Naive thymus-derived CD4-positive, alpha-beta T cell (primary cell): ENCODE data around the gene CST6. TPM values are rescaled to one million over a fixed set of nuclear protein-coding genes. Genes with fewer than 3 reads are reported as not detected.

Experiments
- ATAC-seq: fragments of 150-1000 bp; cut with Tn5 transposase; 2 replicates; pipeline ENCODE4 v1.10.0; 2021; ENCODE audit warnings: mild to moderate bottlenecking, moderate library complexity
- CTCF ChIA-PET: fragments of 350-600 bp; sonication (Branson Sonifier 250); formaldehyde crosslinking; loops from one replicate; lab custom pipeline; 2021; ENCODE audit warnings: antibody characterized with exemption; lab: Charles Lee
- POLR2A ChIA-PET: fragments of 350-600 bp; sonication (Branson Sonifier 250); formaldehyde crosslinking; loops from one replicate; lab custom pipeline; 2021; ENCODE audit warnings: antibody characterized with exemption, inconsistent platforms; lab: Charles Lee
- DNase-seq, 9 donors: peaks; one replicate each; pipeline versions ENCODE4 v3.0.0 to v3.0.0-alpha.2; 2020 to 2022; ENCODE audit warnings: mixed read lengths in 1 of 9
- H3K27ac ChIP-seq: one replicate; pipeline ENCODE4 v1.7.0; 2013; ENCODE audit warnings: mild to moderate bottlenecking, low read depth, low read length, moderate library complexity
- H3K27me3 ChIP-seq, 2 donors: one replicate each; pipeline ENCODE4 v1.7.0; 2013; ENCODE audit warnings: low read length in 2 of 2, mild to moderate bottlenecking in 2 of 2, moderate library complexity in 2 of 2; ENCODE audit not compliant: control insufficient read depth in 2 of 2, insufficient read depth in 2 of 2
- H3K36me3 ChIP-seq, 3 experiments: 1 replicate in 2 of 3; 2 replicates in 1 of 3; pipeline ENCODE4 v1.7.0; 2013; ENCODE audit warnings: low read length in 3 of 3, mild to moderate bottlenecking in 3 of 3, moderate library complexity in 1 of 3; ENCODE audit not compliant: insufficient read depth in 3 of 3, control insufficient read depth in 2 of 3
- H3K4me1 ChIP-seq, 2 donors: one replicate each; pipeline ENCODE4 v1.7.0; 2013; ENCODE audit warnings: low read length in 2 of 2, mild to moderate bottlenecking in 2 of 2, moderate library complexity in 1 of 2; ENCODE audit not compliant: control insufficient read depth in 2 of 2, insufficient read depth in 2 of 2
- H3K4me3 ChIP-seq: 2 replicates; pipeline ENCODE4 v1.7.0; 2013; ENCODE audit warnings: mild to moderate bottlenecking, low read length
- H3K9me3 ChIP-seq, 3 experiments: 1 replicate in 2 of 3; 2 replicates in 1 of 3; pipeline ENCODE4 v1.7.0; 2013; ENCODE audit warnings: low read length in 3 of 3; ENCODE audit not compliant: control insufficient read depth in 2 of 3
- H3K27ac Mint-ChIP-seq, 9 donors: one replicate each; pipeline ENCODE4 v1.8.0; 2020 to 2022; ENCODE audit warnings: mixed read lengths in 9 of 9, mild to moderate bottlenecking in 8 of 9, moderate library complexity in 5 of 9, inconsistent platforms in 2 of 9
- H3K27me3 Mint-ChIP-seq, 5 donors: one replicate each; pipeline ENCODE4 v1.8.0; 2021 to 2022; ENCODE audit warnings: mixed read lengths in 5 of 5, mild to moderate bottlenecking in 1 of 5
- H3K36me3 Mint-ChIP-seq, 5 donors: one replicate each; pipeline ENCODE4 v1.8.0; 2020 to 2022; ENCODE audit warnings: mixed read lengths in 5 of 5, mild to moderate bottlenecking in 3 of 5, inconsistent platforms in 1 of 5
- H3K4me1 Mint-ChIP-seq, 7 donors: one replicate each; pipeline ENCODE4 v1.8.0; 2020 to 2022; ENCODE audit warnings: mixed read lengths in 7 of 7, mild to moderate bottlenecking in 3 of 7, inconsistent platforms in 1 of 7
- H3K4me3 Mint-ChIP-seq, 10 donors: one replicate each; pipeline ENCODE4 v1.8.0; 2020 to 2022; ENCODE audit warnings: mild to moderate bottlenecking in 10 of 10, mixed read lengths in 10 of 10, moderate library complexity in 6 of 10, inconsistent platforms in 2 of 10
- H3K9me3 Mint-ChIP-seq, 11 donors: one replicate each; pipeline ENCODE4 v1.8.0; 2020 to 2022; ENCODE audit warnings: mixed read lengths in 11 of 11, mild to moderate bottlenecking in 4 of 11, inconsistent platforms in 1 of 11, moderate library complexity in 1 of 11
- intact Hi-C, 2 donors: fragments of 100-400 bp; cut with micrococcal nuclease; formaldehyde crosslinking; loops; one replicate each; pipeline ENCODE4 v1.15.1; 2023
- polyA plus RNA-seq, 2 donors: library from polyadenylated mRNA; unstranded; fragments of 300-500 nt; fragmentation: Illumina TruSeq; gene quantifications; one replicate each; pipeline ENCODE4 v1.2.3, GENCODE V29; 2021
- total RNA-seq, 6 experiments: library from RNA in 5 of 6; stranded (reverse) in 5 of 6; gene quantifications; 1 replicate in 5 of 6; 2 replicates in 1 of 6; pipeline ENCODE4 v1.2.3 and lab custom pipeline; 2021 to 2026

The CST6 gene
- total and polyA plus RNA-seq, 7 experiments from 2014 or later = 0.42 TPM; not detected in 6

DNA sequence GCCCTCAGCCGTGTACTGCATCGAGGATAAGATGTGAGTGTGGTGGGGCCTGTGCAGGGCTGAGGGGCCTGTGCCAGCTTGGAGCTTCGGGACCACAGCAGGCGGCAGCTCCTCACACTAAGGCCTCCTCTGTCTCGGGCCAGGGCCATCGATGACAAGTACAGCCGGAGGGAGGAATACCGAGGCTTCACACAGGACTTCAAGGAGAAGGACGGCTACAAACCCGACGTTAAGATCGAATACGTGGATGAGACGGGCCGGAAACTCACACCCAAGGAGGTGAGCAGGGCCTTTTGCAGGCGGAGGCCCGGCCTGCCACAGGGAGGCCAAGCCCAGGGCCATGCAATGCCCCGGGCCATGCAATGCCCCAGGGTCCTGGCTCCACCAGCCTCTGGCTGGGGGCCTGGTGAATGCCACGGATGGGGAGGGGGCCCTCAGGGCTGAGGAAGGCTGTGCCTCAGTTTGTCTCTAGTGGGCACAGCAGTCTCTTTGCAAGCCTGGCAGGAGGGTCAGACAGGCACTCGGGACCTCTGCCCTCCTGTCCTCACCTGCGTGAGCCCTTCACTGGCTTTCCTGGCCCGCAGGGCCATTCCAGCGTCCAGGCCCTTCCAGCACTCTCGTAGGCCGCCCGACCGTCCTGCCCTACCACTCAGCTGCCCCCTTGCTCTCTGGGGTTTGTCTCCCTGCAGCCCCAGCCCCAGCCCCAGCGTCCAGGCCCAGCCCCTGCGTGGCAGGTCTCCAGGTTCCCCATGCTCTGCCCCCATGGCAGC is 34.0 kb upstream of the CST6 start:
- H3K9me3 ChIP-seq = no peaks in the 10 kb centered on the region
- H3K4me3 Mint-ChIP-seq = no peak overlapping the region
- H3K4me1 ChIP-seq = no peaks in the 10 kb centered on the region
- ChIA-PET POLR2A (interaction anchor here (0.9 kb wide), 1 partner anchor 13 kb away, joined by 3 read pairs; no protein-coding TSS in a partner anchor), CTCF (no interaction called here)
- no peak overlapping the region for H3K4me3 ChIP-seq
- no peaks in the 10 kb centered on the region for H3K27me3 ChIP-seq
- H3K27ac Mint-ChIP-seq = no peak overlapping the region
- H3K27me3 Mint-ChIP-seq = no peaks in the 10 kb centered on the region
- peaks cover 9 to 29% (median 15%) of the 10 kb centered on the region in 5 donors for H3K36me3 Mint-ChIP-seq
- H3K9me3 Mint-ChIP-seq = no peaks in the 10 kb centered on the region
- peaks cover 0 to 12% (median 4%) of the 10 kb centered on the region in 7 donors for H3K4me1 Mint-ChIP-seq
- H3K36me3 ChIP-seq = peaks cover 0 to 51% (median 0%) of the 10 kb centered on the region in 3 experiments
- intact Hi-C loops = no loop called here
- H3K27ac ChIP-seq = no peak overlapping the region
- DNase-seq (no peak), ATAC-seq (no peak)

DNA sequence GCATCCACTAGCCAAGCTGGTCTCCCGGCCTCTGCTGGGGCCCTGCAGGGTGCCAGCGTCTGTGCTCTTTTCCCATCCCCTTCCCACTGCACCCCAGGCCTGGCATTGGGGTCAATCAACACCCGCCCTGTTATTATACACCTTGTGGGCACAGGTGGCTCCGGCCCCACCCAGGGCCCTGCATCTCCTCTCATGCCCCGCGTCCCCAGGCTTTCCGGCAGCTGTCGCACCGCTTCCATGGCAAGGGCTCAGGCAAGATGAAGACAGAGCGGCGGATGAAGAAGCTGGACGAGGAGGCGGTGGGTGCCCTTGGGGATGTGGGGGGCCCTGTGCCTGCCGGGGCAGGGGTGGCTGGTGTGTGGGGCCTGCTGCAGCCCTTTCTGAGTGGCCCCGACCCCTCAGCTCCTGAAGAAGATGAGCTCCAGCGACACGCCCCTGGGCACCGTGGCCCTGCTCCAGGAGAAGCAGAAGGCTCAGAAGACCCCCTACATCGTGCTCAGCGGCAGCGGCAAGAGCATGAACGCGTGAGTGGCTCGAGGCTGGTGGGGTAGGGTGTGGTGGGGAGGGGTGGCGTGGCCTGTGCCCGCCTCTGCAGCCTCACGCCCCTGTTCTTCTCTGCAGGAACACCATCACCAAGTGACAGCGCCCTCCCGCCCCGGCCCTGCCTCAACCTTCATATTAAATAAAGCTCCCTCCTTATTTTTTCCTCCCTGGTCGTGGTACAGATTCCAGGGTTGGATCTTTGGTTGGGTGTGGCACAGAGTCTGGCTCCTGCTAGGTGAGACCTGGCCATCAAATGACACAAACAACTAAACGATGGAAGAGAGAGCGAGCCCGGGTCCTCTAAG is 33.2 kb upstream of the CST6 start:
- Histone ChIP-seq H3K4me1 (no peaks in the 10 kb centered on the region), H3K9me3 (no peaks in the 10 kb centered on the region), H3K27me3 (no peaks in the 10 kb centered on the region), H3K36me3 (peaks cover 0 to 44% (median 0%) of the 10 kb centered on the region in 3 experiments), H3K27ac (no peak overlapping the region), H3K4me3 (no peak overlapping the region)
- intact Hi-C loops = no loop called here
- POLR2A ChIA-PET = interaction anchor here (0.6 to 0.9 kb wide), 2 partner anchors 14 to 154 kb away, joined by 3 read pairs; no protein-coding TSS in a partner anchor
- H3K4me1 Mint-ChIP-seq = peaks cover 0 to 7% (median 0%) of the 10 kb centered on the region in 7 donors
- no peak overlapping the region for H3K4me3 Mint-ChIP-seq
- DNase-seq (peak in 1 of 9 donors; percentile 3), ATAC-seq (no peak)
- H3K9me3 Mint-ChIP-seq = no peaks in the 10 kb centered on the region
- H3K27me3 Mint-ChIP-seq = no peaks in the 10 kb centered on the region
- CTCF ChIA-PET = interaction anchor here (1.1 kb wide), 1 partner anchor 9 kb away, joined by 3 read pairs; no protein-coding TSS in a partner anchor
- peak overlapping the region in 2 of 9 donors; percentile 14 to 51 for H3K27ac Mint-ChIP-seq
- H3K36me3 Mint-ChIP-seq = peaks cover 4 to 22% (median 9%) of the 10 kb centered on the region in 5 donors

DNA sequence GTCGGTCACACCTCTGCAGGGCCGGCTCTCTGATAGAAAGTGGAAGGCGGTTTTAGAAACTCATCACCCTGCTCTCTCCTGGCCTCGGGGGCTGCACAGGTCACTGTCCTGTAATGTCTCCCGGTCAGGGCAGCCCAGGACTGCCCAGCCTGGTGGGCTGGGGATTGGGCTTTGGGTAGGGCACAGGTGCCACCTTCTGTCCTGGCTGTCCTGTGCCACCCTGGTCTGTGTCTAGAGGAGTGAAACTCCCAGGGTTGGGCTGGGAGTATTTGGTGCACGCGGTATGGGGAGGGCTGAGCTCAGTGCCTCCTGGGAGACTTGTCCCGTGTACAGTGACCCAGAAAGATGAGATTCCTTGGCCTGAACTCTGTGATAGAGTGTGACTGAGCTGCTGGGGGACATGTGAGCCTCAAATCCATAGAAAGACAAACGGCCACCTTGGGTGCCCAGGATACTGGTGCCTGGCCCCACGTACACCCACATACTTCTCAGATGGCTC is 32.5 kb upstream of the CST6 start:
- no peak for ATAC-seq

DNA sequence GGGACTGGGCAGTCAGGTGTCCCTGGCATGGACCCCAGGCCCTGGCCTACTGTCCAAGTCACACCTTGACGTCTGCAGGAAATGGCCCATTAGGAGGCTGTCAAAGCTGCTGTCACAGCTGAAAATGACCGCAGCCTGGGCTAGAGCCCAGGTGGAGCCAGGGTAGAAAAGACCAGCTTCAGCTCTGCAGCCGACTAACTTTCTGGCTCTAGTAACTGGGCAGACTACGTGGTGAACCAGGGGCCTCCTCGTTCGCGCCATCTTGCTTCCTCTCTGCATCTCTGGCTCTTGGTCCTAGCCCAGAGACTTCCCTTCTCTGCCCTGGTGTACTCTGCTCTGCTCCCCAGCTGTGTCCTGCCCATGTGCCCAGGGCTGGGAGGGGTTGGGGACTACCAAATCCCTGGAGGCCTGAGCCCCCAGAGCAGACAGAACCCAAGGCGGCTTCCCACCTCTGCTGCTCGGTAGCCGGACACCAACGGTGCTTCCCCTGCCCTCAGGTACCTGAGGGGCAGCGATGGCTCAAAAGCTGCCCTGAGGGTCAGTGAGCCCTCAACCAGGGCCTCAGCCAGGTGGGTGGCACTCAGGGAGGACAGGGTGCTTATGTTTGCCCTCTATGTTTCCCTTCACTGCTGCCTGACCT is 30.6 kb upstream of the CST6 start:
- DNase-seq = no peak
- H3K4me1 ChIP-seq = no peaks in the 10 kb centered on the region
- Mint-ChIP-seq H3K27me3 (no peaks in the 10 kb centered on the region), H3K4me3 (no peak overlapping the region), H3K4me1 (peaks cover 0 to 2% (median 0%) of the 10 kb centered on the region in 7 donors), H3K27ac (peak overlapping the region in 5 of 9 donors; percentile 21 to 65 (median 28)), H3K36me3 (peaks cover 0 to 13% (median 4%) of the 10 kb centered on the region in 5 donors), H3K9me3 (peaks cover 0 to 2% (median 0%) of the 10 kb centered on the region in 11 donors)
- H3K27me3 ChIP-seq = no peaks in the 10 kb centered on the region
- POLR2A ChIA-PET = interaction anchor here (1.3 kb wide), 1 partner anchor 121 kb away, joined by 4 read pairs; the partner anchor contains the start of gene MUS81
- H3K27ac ChIP-seq = peak overlapping the region; percentile 14
- no peaks in the 10 kb centered on the region for H3K9me3 ChIP-seq
- CTCF ChIA-PET = no interaction called here
- H3K36me3 ChIP-seq = peaks cover 0 to 35% (median 0%) of the 10 kb centered on the region in 3 experiments
- H3K4me3 ChIP-seq = no peak overlapping the region
- no peak for ATAC-seq
- intact Hi-C loops = no loop called here

More for the DNA sequence above, 32.5 kb upstream of the CST6 start:
- CTCF ChIA-PET = interaction anchor here (1.1 kb wide), 1 partner anchor 9 kb away, joined by 3 read pairs; no protein-coding TSS in a partner anchor
- Mint-ChIP-seq H3K27me3 (no peaks in the 10 kb centered on the region), H3K36me3 (peaks cover 4 to 20% (median 7%) of the 10 kb centered on the region in 5 donors), H3K4me3 (no peak overlapping the region), H3K4me1 (peaks cover 0 to 7% (median 0%) of the 10 kb centered on the region in 7 donors), H3K9me3 (peaks cover 0 to 1% (median 0%) of the 10 kb centered on the region in 11 donors), H3K27ac (peak overlapping the region in 2 of 9 donors; percentile 12 to 14)
- H3K4me3 ChIP-seq = no peak overlapping the region
- DNase-seq = no peak
- POLR2A ChIA-PET = no interaction called here
- no peaks in the 10 kb centered on the region for H3K27me3 ChIP-seq
- peaks cover 0 to 42% (median 0%) of the 10 kb centered on the region in 3 experiments for H3K36me3 ChIP-seq
- no peak overlapping the region for H3K27ac ChIP-seq
- H3K9me3 ChIP-seq = no peaks in the 10 kb centered on the region
- intact Hi-C loops = no loop called here
- no peaks in the 10 kb centered on the region for H3K4me1 ChIP-seq

DNA sequence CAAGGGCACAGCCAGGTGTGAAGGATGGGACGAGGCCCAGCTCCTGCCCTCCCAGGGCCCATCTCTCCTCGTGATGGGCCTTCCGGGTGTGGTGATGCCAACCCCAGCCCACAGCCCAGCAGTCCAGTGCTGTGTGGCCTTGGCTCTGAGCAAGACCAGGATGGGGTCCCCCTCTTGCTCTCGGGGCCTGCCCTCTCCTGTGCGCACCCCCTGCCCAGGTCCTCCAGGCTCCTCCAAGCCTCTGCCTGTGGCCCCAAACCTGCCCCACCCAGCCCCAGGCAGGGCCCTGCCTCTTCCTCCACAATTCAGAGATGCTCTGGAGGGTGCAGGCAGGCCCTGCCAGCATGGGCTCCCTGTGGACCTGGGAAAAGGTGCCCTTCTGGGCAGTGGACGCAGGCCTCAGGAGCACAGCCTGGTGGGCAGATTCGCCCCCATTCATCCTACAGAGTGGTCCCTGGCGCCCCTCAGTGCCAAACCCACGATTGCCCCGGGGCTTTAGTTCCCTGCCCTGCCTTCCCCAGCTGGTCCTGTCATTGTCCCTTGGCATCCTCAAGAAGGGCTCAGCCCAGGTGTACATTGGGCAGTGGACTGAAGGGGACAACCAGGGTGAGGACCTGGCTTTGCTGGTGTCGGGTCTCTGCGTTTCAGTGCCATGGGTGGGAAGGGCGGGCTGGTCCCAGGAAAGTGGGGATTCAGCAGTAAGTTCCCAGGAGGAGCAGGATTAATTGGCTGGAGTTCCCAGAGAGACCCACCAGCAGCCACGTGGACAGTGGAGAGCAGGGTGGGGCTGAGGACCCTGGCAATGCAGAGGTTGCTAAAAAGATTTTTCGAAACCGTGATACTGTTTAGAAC is 29.6 kb upstream of the CST6 start:
- Histone ChIP-seq H3K27me3 (no peaks in the 10 kb centered on the region), H3K27ac (no peak overlapping the region), H3K4me3 (no peak overlapping the region), H3K36me3 (peaks cover 0 to 26% (median 0%) of the 10 kb centered on the region in 3 experiments), H3K4me1 (no peaks in the 10 kb centered on the region), H3K9me3 (no peaks in the 10 kb centered on the region)
- no peaks in the 10 kb centered on the region for H3K27me3 Mint-ChIP-seq
- H3K9me3 Mint-ChIP-seq = peaks cover 0 to 2% (median 0%) of the 10 kb centered on the region in 11 donors
- ATAC-seq = no peak
- peaks cover 0 to 10% (median 3%) of the 10 kb centered on the region in 5 donors for H3K36me3 Mint-ChIP-seq
- CTCF ChIA-PET = interaction anchor here (1.0 kb wide), 1 partner anchor 98 kb away, joined by 3 read pairs; no protein-coding TSS in a partner anchor
- intact Hi-C loops = no loop called here
- H3K27ac Mint-ChIP-seq = peak overlapping the region in 2 of 9 donors; percentile 21 to 64
- POLR2A ChIA-PET = interaction anchor here (1.3 kb wide), 1 partner anchor 122 kb away, joined by 4 read pairs; the partner anchor contains the start of gene MUS81
- no peak for DNase-seq
- H3K4me3 Mint-ChIP-seq = no peak overlapping the region
- peaks cover 0 to 3% (median 0%) of the 10 kb centered on the region in 7 donors for H3K4me1 Mint-ChIP-seq
